GM12878 (cell line): Measurements from ENCODE around the gene DNAJC12. TPM values are rescaled to one million over a fixed set of nuclear protein-coding genes. Genes with fewer than 3 reads are reported as not detected.

Source experiments
- DPF2 ChIP-seq: fragments of 450-650 bp; IDR thresholded peaks from 2 replicates; pipeline ENCODE4 v1.6.1; 2017; ENCODE audit warnings: mild to moderate bottlenecking
- EP300 ChIP-seq, 2 experiments: fragments of 150-350 bp in 1 of 2; IDR thresholded peaks; 2 replicates each; pipeline ENCODE4 v1.6.1; 2011 to 2012; ENCODE audit warnings: low read depth in 2 of 2, low read length in 2 of 2, borderline replicate concordance in 1 of 2, improper control_type of control experiment in 1 of 2, inconsistent platforms in 1 of 2; ENCODE audit not compliant: control insufficient read depth in 1 of 2
- FOXM1 ChIP-seq: IDR thresholded peaks from 2 replicates; pipeline ENCODE4 v1.6.1; 2012; ENCODE audit warnings: low read depth, mild to moderate bottlenecking, inconsistent platforms, low read length, moderate library complexity
- GATAD2B ChIP-seq: fragments of 450-650 bp; conservative IDR thresholded peaks from 2 replicates; pipeline ENCODE4 v1.6.1; 2017; ENCODE audit warnings: low read depth, mild to moderate bottlenecking, moderate library complexity
- MTA2 ChIP-seq: fragments of 450-650 bp; IDR thresholded peaks from 2 replicates; pipeline ENCODE4 v1.6.1; 2016; ENCODE audit warnings: low read depth, mild to moderate bottlenecking, moderate library complexity
- RELA ChIP-seq: fragments of 450-650 bp; IDR thresholded peaks from 2 replicates; pipeline ENCODE4 v1.8.0; 2014; ENCODE audit warnings: borderline replicate concordance; ENCODE audit not compliant: partially characterized antibody
- SP1 ChIP-seq: IDR thresholded peaks from one replicate; pipeline ENCODE4 v1.6.1; 2011; ENCODE audit warnings: low read depth, low read length
- STAT3 ChIP-seq: IDR thresholded peaks from 2 replicates; pipeline ENCODE4 v1.6.1; 2011; ENCODE audit warnings: low read depth, low read length, improper control_type of control experiment
- ZSCAN29 ChIP-seq: fragments of 450-650 bp; IDR thresholded peaks from 2 replicates; pipeline ENCODE4 v1.6.1; 2017; ENCODE audit warnings: mild to moderate bottlenecking, moderate library complexity
- polyA plus RNA-seq, 11 experiments: library from polyadenylated mRNA; depleted of rRNA in 4 of 11; unstranded in 6 of 11; stranded (reverse) in 5 of 11; fragments of >200 nt; fragmentation: Nextera tagmentation in 4 of 11; fragmentation: Illumina TruSeq in 1 of 11; extraction: Ambion mirVana in 4 of 11; extraction: Trizol in 1 of 11; gene quantifications; 1 replicate in 1 of 11; 2 replicates in 10 of 11; pipeline versions ENCODE4 v1.2.1 to v1.2.3, GENCODE V29; 2011 to 2016; ENCODE audit warnings: inconsistent platforms in 2 of 11, missing spikeins in 2 of 11, low read depth in 1 of 11
- total RNA-seq, 4 experiments: library from RNA; depleted of rRNA in 3 of 4; stranded (reverse); fragments of >200 nt in 3 of 4; fragmentation: Illumina TruSeq in 1 of 4; extraction: Trizol in 1 of 4; gene quantifications; 2 replicates each; pipeline versions ENCODE4 v1.2.1 to v1.2.3, GENCODE V29; 2013 to 2021
- TF ChIP-seq, protein P1 (sequence below): fragments of 450-650 bp; conservative IDR thresholded peaks from 2 replicates; pipeline ENCODE4 v1.6.1; 2017; ENCODE audit warnings: mild to moderate bottlenecking, moderate library complexity
- TF ChIP-seq, protein P2 (sequence below): fragments of 450-650 bp; IDR thresholded peaks from 2 replicates; pipeline ENCODE4 v1.6.1; 2017; ENCODE audit warnings: antibody characterized with exemption, mild to moderate bottlenecking, moderate library complexity
- TF ChIP-seq, protein P3 (sequence below): fragments of 450-650 bp; IDR thresholded peaks from 2 replicates; pipeline ENCODE4 v1.6.1; 2016; ENCODE audit warnings: mild to moderate bottlenecking, moderate library complexity, borderline replicate concordance

The DNAJC12 gene
- total and polyA plus RNA-seq, 10 of the 15 experiments (the other 5 are each of a cell fraction or from before 2014, with no cell fraction given): 1.1 to 4.5 (median 3.0) TPM

DNA sequence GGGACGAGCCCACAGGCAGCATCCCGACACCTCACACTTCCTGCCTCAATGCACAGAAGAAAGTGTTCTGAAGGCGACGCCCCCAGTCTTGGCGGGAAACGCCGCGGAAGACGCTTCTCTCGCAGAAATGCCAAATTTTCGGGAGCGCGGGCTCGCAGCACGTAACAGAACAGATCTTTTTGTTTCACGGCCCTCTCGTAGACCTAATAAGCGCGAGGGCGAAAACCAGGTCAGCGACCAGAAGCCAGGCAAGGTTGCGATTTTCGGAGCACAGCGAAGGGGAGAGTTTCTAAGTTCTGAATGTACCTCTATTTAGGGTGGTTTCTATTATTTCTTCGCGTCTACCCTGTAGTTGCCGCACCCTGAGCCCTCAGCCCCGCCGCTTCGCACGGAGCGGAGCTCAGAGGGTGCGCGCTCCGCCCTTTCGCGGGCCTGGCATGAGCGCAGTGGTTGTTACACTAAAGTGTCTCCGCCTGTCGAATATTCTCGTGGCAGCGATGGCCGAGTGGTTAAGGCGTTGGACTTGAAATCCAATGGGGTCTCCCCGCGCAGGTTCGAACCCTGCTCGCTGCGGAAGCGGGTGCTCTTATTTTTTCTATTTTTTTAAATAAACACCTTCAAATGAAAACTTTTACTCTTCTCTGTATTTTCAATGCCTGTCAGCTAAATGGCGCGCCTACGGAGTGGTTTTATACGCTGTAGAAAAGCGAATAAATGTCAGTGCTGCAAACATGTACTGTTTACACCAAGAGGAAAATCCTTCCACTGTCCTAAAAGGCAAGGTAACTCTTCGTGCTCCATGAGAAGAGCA is 73.8 kb downstream of the DNAJC12 start (continued):
- TF ChIP-seq STAT3 (0 out of 2 replicates have a peak, but pooled peaks have one; percentile 29), MTA2 (peak; percentile 41; the same call in 1 of the 2 replicates), GATAD2B (peak; percentile 37), FOXM1 (peak; percentile 62; the same call in 1 of the 2 replicates), EP300 (IDR thresholded peaks at IDR 0.05; ENCODE audit: borderline replicate concordance in 1 of 2, control insufficient read depth in 1 of 2, low read depth in 2 of 2, low read length in 2 of 2) (peak; percentile 3 to 89; a peak in 1 of 4 replicates), ZSCAN29 (peak; percentile 89), RELA (peak; percentile 82), SP1 (peak; percentile 6), DPF2 (peak; percentile 54; the same call in 1 of the 2 replicates)
- TF ChIP-seq, protein P1, sequence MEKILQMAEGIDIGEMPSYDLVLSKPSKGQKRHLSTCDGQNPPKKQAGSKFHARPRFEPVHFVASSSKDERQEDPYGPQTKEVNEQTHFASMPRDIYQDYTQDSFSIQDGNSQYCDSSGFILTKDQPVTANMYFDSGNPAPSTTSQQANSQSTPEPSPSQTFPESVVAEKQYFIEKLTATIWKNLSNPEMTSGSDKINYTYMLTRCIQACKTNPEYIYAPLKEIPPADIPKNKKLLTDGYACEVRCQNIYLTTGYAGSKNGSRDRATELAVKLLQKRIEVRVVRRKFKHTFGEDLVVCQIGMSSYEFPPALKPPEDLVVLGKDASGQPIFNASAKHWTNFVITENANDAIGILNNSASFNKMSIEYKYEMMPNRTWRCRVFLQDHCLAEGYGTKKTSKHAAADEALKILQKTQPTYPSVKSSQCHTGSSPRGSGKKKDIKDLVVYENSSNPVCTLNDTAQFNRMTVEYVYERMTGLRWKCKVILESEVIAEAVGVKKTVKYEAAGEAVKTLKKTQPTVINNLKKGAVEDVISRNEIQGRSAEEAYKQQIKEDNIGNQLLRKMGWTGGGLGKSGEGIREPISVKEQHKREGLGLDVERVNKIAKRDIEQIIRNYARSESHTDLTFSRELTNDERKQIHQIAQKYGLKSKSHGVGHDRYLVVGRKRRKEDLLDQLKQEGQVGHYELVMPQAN: peak; percentile 49; the same call in 1 of the 2 replicates
- TF ChIP-seq, protein P2, sequence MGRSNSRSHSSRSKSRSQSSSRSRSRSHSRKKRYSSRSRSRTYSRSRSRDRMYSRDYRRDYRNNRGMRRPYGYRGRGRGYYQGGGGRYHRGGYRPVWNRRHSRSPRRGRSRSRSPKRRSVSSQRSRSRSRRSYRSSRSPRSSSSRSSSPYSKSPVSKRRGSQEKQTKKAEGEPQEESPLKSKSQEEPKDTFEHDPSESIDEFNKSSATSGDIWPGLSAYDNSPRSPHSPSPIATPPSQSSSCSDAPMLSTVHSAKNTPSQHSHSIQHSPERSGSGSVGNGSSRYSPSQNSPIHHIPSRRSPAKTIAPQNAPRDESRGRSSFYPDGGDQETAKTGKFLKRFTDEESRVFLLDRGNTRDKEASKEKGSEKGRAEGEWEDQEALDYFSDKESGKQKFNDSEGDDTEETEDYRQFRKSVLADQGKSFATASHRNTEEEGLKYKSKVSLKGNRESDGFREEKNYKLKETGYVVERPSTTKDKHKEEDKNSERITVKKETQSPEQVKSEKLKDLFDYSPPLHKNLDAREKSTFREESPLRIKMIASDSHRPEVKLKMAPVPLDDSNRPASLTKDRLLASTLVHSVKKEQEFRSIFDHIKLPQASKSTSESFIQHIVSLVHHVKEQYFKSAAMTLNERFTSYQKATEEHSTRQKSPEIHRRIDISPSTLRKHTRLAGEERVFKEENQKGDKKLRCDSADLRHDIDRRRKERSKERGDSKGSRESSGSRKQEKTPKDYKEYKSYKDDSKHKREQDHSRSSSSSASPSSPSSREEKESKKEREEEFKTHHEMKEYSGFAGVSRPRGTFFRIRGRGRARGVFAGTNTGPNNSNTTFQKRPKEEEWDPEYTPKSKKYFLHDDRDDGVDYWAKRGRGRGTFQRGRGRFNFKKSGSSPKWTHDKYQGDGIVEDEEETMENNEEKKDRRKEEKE: no peak
- TF ChIP-seq, protein P3, sequence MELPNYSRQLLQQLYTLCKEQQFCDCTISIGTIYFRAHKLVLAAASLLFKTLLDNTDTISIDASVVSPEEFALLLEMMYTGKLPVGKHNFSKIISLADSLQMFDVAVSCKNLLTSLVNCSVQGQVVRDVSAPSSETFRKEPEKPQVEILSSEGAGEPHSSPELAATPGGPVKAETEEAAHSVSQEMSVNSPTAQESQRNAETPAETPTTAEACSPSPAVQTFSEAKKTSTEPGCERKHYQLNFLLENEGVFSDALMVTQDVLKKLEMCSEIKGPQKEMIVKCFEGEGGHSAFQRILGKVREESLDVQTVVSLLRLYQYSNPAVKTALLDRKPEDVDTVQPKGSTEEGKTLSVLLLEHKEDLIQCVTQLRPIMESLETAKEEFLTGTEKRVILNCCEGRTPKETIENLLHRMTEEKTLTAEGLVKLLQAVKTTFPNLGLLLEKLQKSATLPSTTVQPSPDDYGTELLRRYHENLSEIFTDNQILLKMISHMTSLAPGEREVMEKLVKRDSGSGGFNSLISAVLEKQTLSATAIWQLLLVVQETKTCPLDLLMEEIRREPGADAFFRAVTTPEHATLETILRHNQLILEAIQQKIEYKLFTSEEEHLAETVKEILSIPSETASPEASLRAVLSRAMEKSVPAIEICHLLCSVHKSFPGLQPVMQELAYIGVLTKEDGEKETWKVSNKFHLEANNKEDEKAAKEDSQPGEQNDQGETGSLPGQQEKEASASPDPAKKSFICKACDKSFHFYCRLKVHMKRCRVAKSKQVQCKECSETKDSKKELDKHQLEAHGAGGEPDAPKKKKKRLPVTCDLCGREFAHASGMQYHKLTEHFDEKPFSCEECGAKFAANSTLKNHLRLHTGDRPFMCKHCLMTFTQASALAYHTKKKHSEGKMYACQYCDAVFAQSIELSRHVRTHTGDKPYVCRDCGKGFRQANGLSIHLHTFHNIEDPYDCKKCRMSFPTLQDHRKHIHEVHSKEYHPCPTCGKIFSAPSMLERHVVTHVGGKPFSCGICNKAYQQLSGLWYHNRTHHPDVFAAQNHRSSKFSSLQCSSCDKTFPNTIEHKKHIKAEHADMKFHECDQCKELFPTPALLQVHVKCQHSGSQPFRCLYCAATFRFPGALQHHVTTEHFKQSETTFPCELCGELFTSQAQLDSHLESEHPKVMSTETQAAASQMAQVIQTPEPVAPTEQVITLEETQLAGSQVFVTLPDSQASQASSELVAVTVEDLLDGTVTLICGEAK: peak; percentile 88
- TF ChIP-seq, all 136 proteins: peak for 71
